GM23338 (cell line): ENCODE measurements around the gene METTL24. TPM values are rescaled to one million over a fixed set of nuclear protein-coding genes. Genes with fewer than 3 reads are reported as not detected.

Experiments used
- ATAC-seq: fragments of 200-7000 bp; cut with Tn5 transposase; 3 replicates; pipeline ENCODE4 v1.9.1; 2020
- DNase-seq: peaks from one replicate; pipeline ENCODE4 v3.0.0-alpha.2; 2015; ENCODE audit warnings: low spot score
- H2AFZ ChIP-seq: fragments of 200-600 bp; sonication (generic); 2 replicates; pipeline ENCODE4 v1.8.0; 2016; ENCODE audit warnings: antibody characterized with exemption, mild to moderate bottlenecking, moderate library complexity
- H3F3A ChIP-seq: fragments of 200-600 bp; sonication (generic); replicated peaks from 2 replicates; pipeline ENCODE4 v1.8.0; 2017; ENCODE audit warnings: antibody characterized with exemption, mixed run types, low read depth
- H3K27ac ChIP-seq: fragments of 200-600 bp; sonication (generic); 2 replicates; pipeline ENCODE4 v1.6.1; 2016; ENCODE audit warnings: low read depth
- H3K27me3 ChIP-seq: fragments of 200-600 bp; sonication (generic); 2 replicates; pipeline ENCODE4 v1.8.0; 2016; ENCODE audit warnings: mild to moderate bottlenecking, mixed run types, moderate library complexity; ENCODE audit not compliant: insufficient read depth
- H3K36me3 ChIP-seq: fragments of 200-600 bp; sonication (generic); 2 replicates; pipeline ENCODE4 v1.8.0; 2016; ENCODE audit warnings: mild to moderate bottlenecking; ENCODE audit not compliant: insufficient read depth
- H3K4me1 ChIP-seq: fragments of 200-600 bp; sonication (generic); 2 replicates; pipeline ENCODE4 v1.8.0; 2016; ENCODE audit warnings: mild to moderate bottlenecking, moderate library complexity; ENCODE audit not compliant: insufficient read depth
- H3K4me2 ChIP-seq: fragments of 200-600 bp; sonication (generic); 2 replicates; pipeline ENCODE4 v1.7.1; 2017; ENCODE audit warnings: mixed run types
- H3K4me3 ChIP-seq: fragments of 200-600 bp; sonication (generic); 2 replicates; pipeline ENCODE4 v1.6.1; 2016; ENCODE audit warnings: mixed run types
- H3K79me2 ChIP-seq: fragments of 200-600 bp; sonication (generic); replicated peaks from 2 replicates; pipeline ENCODE4 v1.8.0; 2017; ENCODE audit warnings: mild to moderate bottlenecking; ENCODE audit not compliant: insufficient read depth
- H3K9me2 ChIP-seq: fragments of 200-600 bp; sonication (generic); 2 replicates; pipeline ENCODE4 v1.8.0; 2017; ENCODE audit not compliant: insufficient read depth
- H4K20me1 ChIP-seq: fragments of 200-600 bp; sonication (generic); replicated peaks from 2 replicates; pipeline ENCODE4 v1.8.0; 2017; ENCODE audit warnings: mild to moderate bottlenecking; ENCODE audit not compliant: insufficient read depth
- H3K27ac Mint-ChIP-seq: 2 replicates; pipeline ENCODE4 v1.8.0; 2020; ENCODE audit warnings: inconsistent platforms, mild to moderate bottlenecking, moderate library complexity, mixed read lengths
- H3K27me3 Mint-ChIP-seq: 3 replicates; pipeline ENCODE4 v1.8.0; 2022; ENCODE audit warnings: low read depth, mild to moderate bottlenecking, moderate library complexity, mixed read lengths, inconsistent platforms; ENCODE audit not compliant: insufficient read depth, poor library complexity
- H3K36me3 Mint-ChIP-seq: 3 replicates; pipeline ENCODE4 v1.8.0; 2021; ENCODE audit warnings: low read depth, mild to moderate bottlenecking, inconsistent platforms, moderate library complexity, mixed read lengths
- H3K4me1 Mint-ChIP-seq: 3 replicates; pipeline ENCODE4 v1.8.0; 2020; ENCODE audit warnings: mild to moderate bottlenecking, inconsistent platforms, mixed read lengths
- H3K4me3 Mint-ChIP-seq: 3 replicates; pipeline ENCODE4 v1.8.0; 2021; ENCODE audit warnings: moderate library complexity, mild to moderate bottlenecking, inconsistent platforms, mixed read lengths
- H3K9me3 Mint-ChIP-seq: 3 replicates; pipeline ENCODE4 v1.8.0; 2020; ENCODE audit warnings: moderate library complexity, mild to moderate bottlenecking, inconsistent platforms, mixed read lengths
- EZH2 ChIP-seq: fragments of 200-600 bp; sonication (generic); IDR thresholded peaks from one replicate; pipeline ENCODE4 v1.8.0; 2017; ENCODE audit warnings: antibody characterized with exemption, mild to moderate bottlenecking, low read depth; ENCODE audit not compliant: unreplicated experiment
- EZH2phosphoT487 ChIP-seq: fragments of 200-600 bp; sonication (generic); IDR thresholded peaks from one replicate; pipeline ENCODE4 v1.8.1; 2018; ENCODE audit warnings: antibody characterized with exemption; ENCODE audit not compliant: unreplicated experiment
- NANOG ChIP-seq: IDR thresholded peaks from 2 replicates; pipeline ENCODE4 v1.6.1; 2016; ENCODE audit warnings: antibody characterized with exemption, borderline replicate concordance
- POLR2AphosphoS5 ChIP-seq: IDR thresholded peaks from 2 replicates; pipeline ENCODE4 v1.6.1; 2016; ENCODE audit warnings: antibody characterized with exemption, low read depth
- STAT1 ChIP-seq: IDR thresholded peaks from one replicate; pipeline ENCODE4 v1.6.1; 2016; ENCODE audit warnings: antibody characterized with exemption; ENCODE audit not compliant: unreplicated experiment
- ZNF114 ChIP-seq: fragments of 250-450 bp; sonication (Bioruptor Pico); IDR thresholded peaks from 2 replicates; pipeline ENCODE4 v1.5.0; 2020; ENCODE audit warnings: mild to moderate bottlenecking, moderate library complexity
- polyA plus RNA-seq: library from polyadenylated mRNA; unstranded; fragments of >200 nt; fragmentation: Nextera tagmentation; extraction: Ambion mirVana; gene quantifications from 2 replicates; pipeline ENCODE4 v1.2.1, GENCODE V29; 2016
- total RNA-seq: library from RNA; depleted of rRNA; stranded (reverse); fragments of >200 nt; shearing (Covaris generic); gene quantifications from 2 replicates; pipeline ENCODE4 v1.2.3, GENCODE V29; 2014; rRNA removed
- TF ChIP-seq, protein P1 (sequence below): fragments of 250-450 bp; sonication (Bioruptor Pico); IDR thresholded peaks from 2 replicates; pipeline ENCODE4 v1.5.0; 2020; ENCODE audit warnings: mild to moderate bottlenecking, moderate library complexity

The METTL24 gene
- total and polyA plus RNA-seq, 2 experiments from 2014 or later, result 0.35 TPM; not detected in 1

DNA sequence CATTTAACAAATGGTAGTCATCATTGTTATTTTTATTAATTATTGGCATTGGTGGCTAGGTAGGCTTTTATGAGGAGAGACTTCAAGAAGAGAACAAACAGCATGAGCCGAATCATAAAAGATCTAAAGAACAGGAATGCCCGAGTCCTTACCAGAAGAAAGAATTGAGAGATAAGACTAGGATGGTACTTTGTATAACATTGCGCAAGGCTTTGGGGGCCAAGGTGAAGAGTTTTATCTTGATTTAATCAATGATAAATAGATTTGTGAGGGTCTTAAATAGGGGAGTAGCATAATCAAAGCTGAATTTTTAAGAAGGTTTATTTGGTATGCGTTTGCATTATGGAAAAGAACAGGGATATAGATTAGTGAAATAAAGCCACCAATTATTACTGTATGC, 162.5 kb downstream of the METTL24 start:
- Histone ChIP-seq H3K4me1 (no peaks in the 10 kb centered on the region), H3K4me2 (no peak overlapping the region), H3F3A (no peaks in the 10 kb centered on the region), H3K79me2 (peaks cover 53% of the 10 kb centered on the region), H3K27me3 (no peaks in the 10 kb centered on the region), H3K27ac (no peak overlapping the region), H4K20me1 (peaks cover 13% of the 10 kb centered on the region; the same call in 1 of the 2 replicates), H3K36me3 (peaks cover 4% of the 10 kb centered on the region; the same call in 1 of the 2 replicates), H3K4me3 (no peak overlapping the region), H3K9me2 (no peaks in the 10 kb centered on the region), H2AFZ (no peak overlapping the region)
- Mint-ChIP-seq H3K4me1 (peaks cover 4% of the 10 kb centered on the region; the same call in 2 of the 3 replicates), H3K9me3 (no peaks in the 10 kb centered on the region), H3K27ac (no peak overlapping the region), H3K36me3 (peaks cover 26% of the 10 kb centered on the region; the same call in 2 of the 3 replicates), H3K4me3 (no peak overlapping the region), H3K27me3 (no peaks in the 10 kb centered on the region)
- no peak for DNase-seq
- no peak; the same call in 2 of the 3 replicates for ATAC-seq
- TF ChIP-seq NANOG, result no peak
- TF ChIP-seq, protein P1, sequence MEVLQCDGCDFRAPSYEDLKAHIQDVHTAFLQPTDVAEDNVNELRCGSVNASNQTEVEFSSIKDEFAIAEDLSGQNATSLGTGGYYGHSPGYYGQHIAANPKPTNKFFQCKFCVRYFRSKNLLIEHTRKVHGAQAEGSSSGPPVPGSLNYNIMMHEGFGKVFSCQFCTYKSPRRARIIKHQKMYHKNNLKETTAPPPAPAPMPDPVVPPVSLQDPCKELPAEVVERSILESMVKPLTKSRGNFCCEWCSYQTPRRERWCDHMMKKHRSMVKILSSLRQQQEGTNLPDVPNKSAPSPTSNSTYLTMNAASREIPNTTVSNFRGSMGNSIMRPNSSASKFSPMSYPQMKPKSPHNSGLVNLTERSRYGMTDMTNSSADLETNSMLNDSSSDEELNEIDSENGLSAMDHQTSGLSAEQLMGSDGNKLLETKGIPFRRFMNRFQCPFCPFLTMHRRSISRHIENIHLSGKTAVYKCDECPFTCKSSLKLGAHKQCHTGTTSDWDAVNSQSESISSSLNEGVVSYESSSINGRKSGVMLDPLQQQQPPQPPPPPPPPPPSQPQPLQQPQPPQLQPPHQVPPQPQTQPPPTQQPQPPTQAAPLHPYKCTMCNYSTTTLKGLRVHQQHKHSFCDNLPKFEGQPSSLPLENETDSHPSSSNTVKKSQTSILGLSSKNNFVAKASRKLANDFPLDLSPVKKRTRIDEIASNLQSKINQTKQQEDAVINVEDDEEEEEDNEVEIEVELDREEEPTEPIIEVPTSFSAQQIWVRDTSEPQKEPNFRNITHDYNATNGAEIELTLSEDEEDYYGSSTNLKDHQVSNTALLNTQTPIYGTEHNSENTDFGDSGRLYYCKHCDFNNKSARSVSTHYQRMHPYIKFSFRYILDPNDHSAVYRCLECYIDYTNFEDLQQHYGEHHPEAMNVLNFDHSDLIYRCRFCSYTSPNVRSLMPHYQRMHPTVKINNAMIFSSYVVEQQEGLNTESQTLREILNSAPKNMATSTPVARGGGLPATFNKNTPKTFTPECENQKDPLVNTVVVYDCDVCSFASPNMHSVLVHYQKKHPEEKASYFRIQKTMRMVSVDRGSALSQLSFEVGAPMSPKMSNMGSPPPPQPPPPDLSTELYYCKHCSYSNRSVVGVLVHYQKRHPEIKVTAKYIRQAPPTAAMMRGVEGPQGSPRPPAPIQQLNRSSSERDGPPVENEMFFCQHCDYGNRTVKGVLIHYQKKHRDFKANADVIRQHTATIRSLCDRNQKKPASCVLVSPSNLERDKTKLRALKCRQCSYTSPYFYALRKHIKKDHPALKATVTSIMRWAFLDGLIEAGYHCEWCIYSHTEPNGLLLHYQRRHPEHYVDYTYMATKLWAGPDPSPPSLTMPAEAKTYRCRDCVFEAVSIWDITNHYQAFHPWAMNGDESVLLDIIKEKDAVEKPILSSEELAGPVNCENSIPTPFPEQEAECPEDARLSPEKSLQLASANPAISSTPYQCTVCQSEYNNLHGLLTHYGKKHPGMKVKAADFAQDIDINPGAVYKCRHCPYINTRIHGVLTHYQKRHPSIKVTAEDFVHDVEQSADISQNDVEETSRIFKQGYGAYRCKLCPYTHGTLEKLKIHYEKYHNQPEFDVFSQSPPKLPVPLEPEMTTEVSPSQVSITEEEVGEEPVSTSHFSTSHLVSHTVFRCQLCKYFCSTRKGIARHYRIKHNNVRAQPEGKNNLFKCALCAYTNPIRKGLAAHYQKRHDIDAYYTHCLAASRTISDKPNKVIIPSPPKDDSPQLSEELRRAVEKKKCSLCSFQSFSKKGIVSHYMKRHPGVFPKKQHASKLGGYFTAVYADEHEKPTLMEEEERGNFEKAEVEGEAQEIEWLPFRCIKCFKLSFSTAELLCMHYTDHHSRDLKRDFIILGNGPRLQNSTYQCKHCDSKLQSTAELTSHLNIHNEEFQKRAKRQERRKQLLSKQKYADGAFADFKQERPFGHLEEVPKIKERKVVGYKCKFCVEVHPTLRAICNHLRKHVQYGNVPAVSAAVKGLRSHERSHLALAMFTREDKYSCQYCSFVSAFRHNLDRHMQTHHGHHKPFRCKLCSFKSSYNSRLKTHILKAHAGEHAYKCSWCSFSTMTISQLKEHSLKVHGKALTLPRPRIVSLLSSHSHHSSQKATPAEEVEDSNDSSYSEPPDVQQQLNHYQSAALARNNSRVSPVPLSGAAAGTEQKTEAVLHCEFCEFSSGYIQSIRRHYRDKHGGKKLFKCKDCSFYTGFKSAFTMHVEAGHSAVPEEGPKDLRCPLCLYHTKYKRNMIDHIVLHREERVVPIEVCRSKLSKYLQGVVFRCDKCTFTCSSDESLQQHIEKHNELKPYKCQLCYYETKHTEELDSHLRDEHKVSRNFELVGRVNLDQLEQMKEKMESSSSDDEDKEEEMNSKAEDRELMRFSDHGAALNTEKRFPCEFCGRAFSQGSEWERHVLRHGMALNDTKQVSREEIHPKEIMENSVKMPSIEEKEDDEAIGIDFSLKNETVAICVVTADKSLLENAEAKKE (CRISPR knock-in tag), result no peak
- no peak for TF ChIP-seq STAT1
- TF ChIP-seq ZNF114 (CRISPR knock-in tag), result no peak
- TF ChIP-seq EZH2phosphoT487, result no peak
- TF ChIP-seq POLR2AphosphoS5, result no peak
- no peak for TF ChIP-seq EZH2

Other genes starting within 250 kb of the METTL24 start
- 25.3 and 30.5 TPM in 2 replicates for gene WASF1, start 178.7 kb downstream of the METTL24 start, total RNA-seq
- 27.4 and 28.1 TPM in 2 replicates for gene WASF1, start 178.7 kb downstream of the METTL24 start, polyA plus RNA-seq
- gene CDC40, start 177.9 kb downstream of the METTL24 start, total RNA-seq, result 24.7 and 28.9 TPM in 2 replicates
- gene CDC40, start 177.9 kb downstream of the METTL24 start, polyA plus RNA-seq, result 57.3 and 58.4 TPM in 2 replicates
- gene DDO, start 57.2 kb upstream of the METTL24 start, total RNA-seq, result 0.10 TPM in 1 of 2 replicates, not detected in the other
- not detected in 2 replicates for gene DDO, start 57.2 kb upstream of the METTL24 start, polyA plus RNA-seq
- gene SLC22A16, start 118.3 kb upstream of the METTL24 start, total RNA-seq, result 0.42 TPM in 1 of 2 replicates, not detected in the other
- gene SLC22A16, start 118.3 kb upstream of the METTL24 start, polyA plus RNA-seq, result 0.24 and 0.37 TPM in 2 replicates